Measurements from ENCODE around the gene SEC22B. TPM values are rescaled to one million over a fixed set of nuclear protein-coding genes. Genes with fewer than 3 reads are reported as not detected.
A peak's percentile ranks its signal among the peaks of the same experiment; 100 is the strongest.
"Not testable (repeated sequence)": the region's sequence is repeated elsewhere in the genome, so short reads cannot be mapped to it uniquely, and the experiment has no call there.

SEC22B gene
- total RNA-seq (10 to 100 TPM; 22.2 to 22.8 TPM), polyA plus RNA-seq (18.7 TPM)

GRCh38 chr1:120176092-120176855 is at the start of gene SEC22B:
SEC22B (minus strand) TSS chr1:120176520; CDS start chr1:120176381, 139 bp downstream.
- H3K36me3 ChIP-seq (ENCODE audit: insufficient read depth, low read length), result no peaks in the 10 kb centered on the region
- Mint-ChIP-seq H3K27me3 (peaks cover 3 to 7% of the 10 kb centered on the region in 2 donors), H3K9me3 (no peaks in the 10 kb centered on the region), H3K4me1 (peaks cover 15 to 44% (median 18%) of the 10 kb centered on the region in 3 donors), H3K36me3 (peaks cover 0 to 9% (median 0%) of the 10 kb centered on the region in 3 donors), H3K4me3 (peak within 1 kb of the TSS; percentile 97 to 100 (median 100)), H3K27ac (peak within 1 kb of the TSS; percentile 95 to 100 (median 99))
- ChIA-PET CTCF (interaction anchor here (1.0 to 3.3 kb wide), 3 partner anchors 209 to 367 kb away, joined by 3 to 7 read pairs (median 3); no protein-coding TSS in a partner anchor), POLR2A (no interaction called here)
- peak within 1 kb of the TSS; percentile 89 for H3K4me3 ChIP-seq (ENCODE audit: low read length)
- H3K27ac ChIP-seq (ENCODE audit: low read depth, low read length), result peak within 1 kb of the TSS; percentile 91
- H3K27me3 ChIP-seq (ENCODE audit: insufficient read depth, low read length, poor library complexity, severe bottlenecking), result no peaks in the 10 kb centered on the region
- peak; percentile 78 to 93 (median 89) for DNase-seq
- H3K4me1 ChIP-seq (ENCODE audit: insufficient read depth, low read length), result no peaks in the 10 kb centered on the region
- H3K9me3 ChIP-seq (ENCODE audit: low read length), result no peaks in the 10 kb centered on the region

DNA sequence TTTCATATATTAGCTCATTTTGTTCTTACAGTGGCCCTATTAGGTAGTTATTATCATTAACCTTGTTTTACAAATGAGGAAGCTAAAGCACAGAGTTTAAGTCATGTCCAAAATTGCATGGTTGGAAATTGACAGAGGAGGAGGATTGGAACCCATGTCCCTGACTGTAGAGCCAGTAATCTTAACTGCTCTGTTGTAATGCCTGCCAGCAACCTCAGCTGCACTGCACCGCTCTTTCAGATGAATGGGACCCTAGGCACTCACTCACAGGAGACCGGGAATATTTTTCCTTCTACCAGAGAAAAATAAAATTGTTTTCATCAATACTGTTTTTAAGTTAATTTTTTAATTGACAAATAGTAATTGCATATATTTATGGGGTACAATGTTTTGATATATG is 41.6 kb upstream of the SEC22B start:
- H3K9me3 Mint-ChIP-seq; H3K4me1 ChIP-seq (ENCODE audit: insufficient read depth, low read length); H3K27ac Mint-ChIP-seq; H3K4me3 Mint-ChIP-seq; H3K9me3 ChIP-seq (ENCODE audit: low read length); H3K27me3 Mint-ChIP-seq; H3K4me3 ChIP-seq (ENCODE audit: low read length); H3K36me3 Mint-ChIP-seq; POLR2A ChIA-PET; H3K4me1 Mint-ChIP-seq; CTCF ChIA-PET; H3K27me3 ChIP-seq (ENCODE audit: insufficient read depth, low read length, poor library complexity, severe bottlenecking); DNase-seq; H3K36me3 ChIP-seq (ENCODE audit: insufficient read depth, low read length); H3K27ac ChIP-seq (ENCODE audit: low read depth, low read length): not testable (repeated sequence)

- H3K27me3 ChIP-seq (ENCODE audit: insufficient read depth, low read length, poor library complexity, severe bottlenecking); H3K27ac ChIP-seq (ENCODE audit: low read depth, low read length); H3K36me3 ChIP-seq (ENCODE audit: insufficient read depth, low read length); H3K4me1 ChIP-seq (ENCODE audit: insufficient read depth, low read length); H3K27me3 Mint-ChIP-seq; H3K9me3 Mint-ChIP-seq; POLR2A ChIA-PET; CTCF ChIA-PET; H3K27ac Mint-ChIP-seq; H3K4me3 Mint-ChIP-seq; H3K4me1 Mint-ChIP-seq; H3K4me3 ChIP-seq (ENCODE audit: low read length); H3K9me3 ChIP-seq (ENCODE audit: low read length); DNase-seq; H3K36me3 Mint-ChIP-seq: not testable (repeated sequence)
These were observed 41.0 kb upstream of the SEC22B start for GRCh38 chr1:120217175-120217929.

DNA sequence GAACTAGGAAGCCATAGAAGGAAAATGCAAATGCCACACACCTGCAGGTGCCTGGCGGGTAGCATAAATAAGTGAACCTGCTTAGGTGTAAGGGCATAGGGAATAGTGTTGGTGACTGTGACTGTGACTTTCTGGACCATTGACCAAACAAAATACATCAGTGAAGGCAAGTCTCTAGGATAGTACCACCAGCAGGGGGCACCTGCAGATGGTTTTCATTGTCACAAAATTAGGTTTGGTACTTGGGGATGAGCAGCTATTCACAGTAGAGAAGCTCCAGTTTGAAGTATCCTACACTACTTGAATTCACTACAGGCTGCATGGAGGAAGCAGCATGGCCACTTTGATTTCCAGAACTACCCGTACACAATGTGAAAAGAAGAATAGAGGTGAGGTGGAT is 37.3 kb upstream of the SEC22B start:
- H3K9me3 ChIP-seq (ENCODE audit: low read length); H3K4me1 Mint-ChIP-seq; H3K27me3 Mint-ChIP-seq; H3K27me3 ChIP-seq (ENCODE audit: insufficient read depth, low read length, poor library complexity, severe bottlenecking); H3K27ac Mint-ChIP-seq; H3K4me3 Mint-ChIP-seq; H3K4me1 ChIP-seq (ENCODE audit: insufficient read depth, low read length); H3K9me3 Mint-ChIP-seq; CTCF ChIA-PET; H3K4me3 ChIP-seq (ENCODE audit: low read length); POLR2A ChIA-PET; H3K36me3 ChIP-seq (ENCODE audit: insufficient read depth, low read length); H3K36me3 Mint-ChIP-seq; DNase-seq; H3K27ac ChIP-seq (ENCODE audit: low read depth, low read length): not testable (repeated sequence)

GRCh38 chr1:120210754-120211153 is 34.4 kb upstream of the SEC22B start:
- H3K9me3 Mint-ChIP-seq; DNase-seq; H3K4me3 Mint-ChIP-seq; H3K4me1 ChIP-seq (ENCODE audit: insufficient read depth, low read length); H3K4me3 ChIP-seq (ENCODE audit: low read length); H3K36me3 Mint-ChIP-seq; H3K27me3 Mint-ChIP-seq; H3K4me1 Mint-ChIP-seq; H3K9me3 ChIP-seq (ENCODE audit: low read length); H3K27ac ChIP-seq (ENCODE audit: low read depth, low read length); H3K36me3 ChIP-seq (ENCODE audit: insufficient read depth, low read length); POLR2A ChIA-PET; H3K27me3 ChIP-seq (ENCODE audit: insufficient read depth, low read length, poor library complexity, severe bottlenecking); H3K27ac Mint-ChIP-seq; CTCF ChIA-PET: not testable (repeated sequence)

DNA sequence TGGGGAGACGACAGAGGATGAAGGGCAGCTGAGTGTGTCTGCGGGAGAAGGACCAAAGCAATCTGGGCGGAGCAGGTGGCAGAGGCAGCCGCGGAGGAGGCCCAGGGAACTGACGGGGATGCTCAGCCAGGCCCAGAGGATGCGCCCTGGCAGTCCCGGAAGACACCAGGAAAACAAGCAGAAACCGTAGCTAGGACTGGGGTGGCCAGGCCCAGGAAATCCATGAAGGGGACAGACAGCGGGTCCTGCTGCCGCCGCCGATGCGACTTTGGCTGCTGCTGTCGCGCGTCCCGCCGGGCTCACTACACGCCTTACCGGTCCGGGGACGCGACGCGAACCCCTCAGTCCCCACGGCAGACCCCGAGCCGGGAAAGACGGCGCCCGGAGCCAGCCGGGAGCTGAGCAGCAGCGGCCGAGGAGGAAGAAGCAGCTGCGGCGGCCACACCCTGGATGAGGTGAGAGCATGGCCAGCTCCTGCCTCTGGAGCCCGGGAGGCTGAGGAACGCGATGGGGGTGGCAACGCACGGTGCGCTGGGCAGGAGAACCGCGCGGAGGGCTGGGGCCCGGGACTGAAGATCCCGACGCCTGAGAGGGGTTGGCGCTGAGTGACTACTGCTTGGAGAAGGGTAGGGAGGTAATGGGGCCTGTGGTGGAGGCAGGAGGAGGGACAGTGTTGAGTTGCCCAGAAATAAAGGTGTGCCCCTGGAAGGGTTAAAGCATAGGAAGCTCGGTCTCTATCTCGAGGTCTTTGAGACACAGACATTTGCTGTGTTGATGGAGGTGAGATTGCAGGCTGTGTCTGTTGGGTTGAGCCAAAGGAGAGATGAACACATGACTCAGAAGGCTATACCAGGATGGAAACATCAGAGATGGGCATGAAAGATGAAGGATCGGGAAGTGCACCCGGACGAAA is 20.8 kb upstream of the SEC22B start:
- H3K4me1 ChIP-seq (ENCODE audit: insufficient read depth, low read length); H3K27ac ChIP-seq (ENCODE audit: low read depth, low read length); H3K27ac Mint-ChIP-seq; H3K27me3 Mint-ChIP-seq; H3K9me3 ChIP-seq (ENCODE audit: low read length); H3K36me3 Mint-ChIP-seq; POLR2A ChIA-PET; CTCF ChIA-PET; H3K27me3 ChIP-seq (ENCODE audit: insufficient read depth, low read length, poor library complexity, severe bottlenecking); H3K4me1 Mint-ChIP-seq; H3K9me3 Mint-ChIP-seq; H3K36me3 ChIP-seq (ENCODE audit: insufficient read depth, low read length); H3K4me3 ChIP-seq (ENCODE audit: low read length); DNase-seq: not testable (repeated sequence)
- peak overlapping the region in 6 of 7 donors; percentile 23 to 69 (median 65) for H3K4me3 Mint-ChIP-seq

- H3K27me3 Mint-ChIP-seq; H3K9me3 ChIP-seq (ENCODE audit: low read length); H3K27me3 ChIP-seq (ENCODE audit: insufficient read depth, low read length, poor library complexity, severe bottlenecking); H3K4me1 ChIP-seq (ENCODE audit: insufficient read depth, low read length); H3K9me3 Mint-ChIP-seq; H3K36me3 ChIP-seq (ENCODE audit: insufficient read depth, low read length); H3K27ac ChIP-seq (ENCODE audit: low read depth, low read length); H3K4me3 ChIP-seq (ENCODE audit: low read length); CTCF ChIA-PET; H3K27ac Mint-ChIP-seq; H3K36me3 Mint-ChIP-seq; DNase-seq; H3K4me3 Mint-ChIP-seq; POLR2A ChIA-PET; H3K4me1 Mint-ChIP-seq: not testable (repeated sequence)
These were observed 12.3 kb upstream of the SEC22B start for GRCh38 chr1:120188626-120189025.

GRCh38 chr1:120182176-120182707 is 5.9 kb upstream of the SEC22B start:
- Mint-ChIP-seq H3K27me3 (peaks cover 3 to 11% of the 10 kb centered on the region in 2 donors), H3K4me1 (peaks cover 0 to 21% (median 0%) of the 10 kb centered on the region in 3 donors)
- H3K36me3 Mint-ChIP-seq; H3K4me1 ChIP-seq (ENCODE audit: insufficient read depth, low read length); POLR2A ChIA-PET; CTCF ChIA-PET; H3K27ac Mint-ChIP-seq; H3K27me3 ChIP-seq (ENCODE audit: insufficient read depth, low read length, poor library complexity, severe bottlenecking); H3K4me3 ChIP-seq (ENCODE audit: low read length); H3K9me3 Mint-ChIP-seq; DNase-seq; H3K9me3 ChIP-seq (ENCODE audit: low read length); H3K36me3 ChIP-seq (ENCODE audit: insufficient read depth, low read length); H3K4me3 Mint-ChIP-seq; H3K27ac ChIP-seq (ENCODE audit: low read depth, low read length): not testable (repeated sequence)
